HEK293 (cell line): ENCODE results near the gene RNF123.

Experiments used
- CTCF ChIA-PET: fragments of 350-600 bp; formaldehyde crosslinking; extraction: SDS; loops from one replicate; lab custom pipeline; 2021; ENCODE audit warnings: antibody characterized with exemption; lab: Yijun Ruan, JAX
- POLR2A ChIA-PET: fragments of 300-600 bp; formaldehyde crosslinking; extraction: SDS; loops from one replicate; lab custom pipeline; 2020; ENCODE audit warnings: antibody characterized with exemption, inconsistent platforms; lab: Yijun Ruan, JAX
- H3K27ac ChIP-seq: fragments of 200-500 bp; sonication (Bioruptor generic); 2 replicates; pipeline ENCODE4 v1.5.1; 2014; ENCODE audit warnings: low read depth, low read length, control low read depth, inconsistent platforms; ENCODE audit errors: extremely low read depth
- H3K36me3 ChIP-seq, 2 experiments: fragments of 200-500 bp in 1 of 2; sonication (Bioruptor generic) in 1 of 2; 1 replicate in 1 of 2; 2 replicates in 1 of 2; pipeline ENCODE4 v1.5.1; 2014 to 2017; ENCODE audit warnings: inconsistent platforms in 2 of 2, low read length in 2 of 2; ENCODE audit not compliant: control insufficient read depth in 2 of 2, insufficient read depth in 1 of 2
- H3K4me1 ChIP-seq: fragments of 200-500 bp; sonication (Bioruptor generic); 2 replicates; pipeline ENCODE4 v1.5.1; 2014; ENCODE audit warnings: mild to moderate bottlenecking, low read length, inconsistent platforms; ENCODE audit not compliant: control insufficient read depth, insufficient read depth
- H3K4me3 ChIP-seq: 2 replicates; pipeline ENCODE4 v1.5.1; 2011; ENCODE audit warnings: low read depth, mild to moderate bottlenecking, control low read depth, low read length, moderate library complexity
- H3K9me3 ChIP-seq: fragments of 200-500 bp; sonication (Bioruptor generic); 2 replicates; pipeline ENCODE4 v1.5.1; 2014; ENCODE audit warnings: low read depth, low read length, inconsistent platforms; ENCODE audit not compliant: control insufficient read depth, insufficient read depth
- MYNN ChIP-seq: fragments of 450-650 bp; formaldehyde crosslinking; IDR thresholded peaks from 2 replicates; pipeline ENCODE4 v1.5.1; 2016; ENCODE audit warnings: missing biosample characterization, missing genetic modification characterization, borderline replicate concordance
- MZF1 ChIP-seq: fragments of 450-650 bp; formaldehyde crosslinking; IDR thresholded peaks from 2 replicates; pipeline ENCODE4 v1.5.1; 2017; ENCODE audit warnings: missing biosample characterization, missing genetic modification characterization, borderline replicate concordance
- PBX3 ChIP-seq: sonication (generic); formaldehyde crosslinking; IDR thresholded peaks from 2 replicates; pipeline ENCODE4 v1.8.1; 2022; ENCODE audit warnings: mild to moderate bottlenecking, moderate library complexity, missing genetic modification reagents
- ZBTB44 ChIP-seq: fragments of 450-650 bp; IDR thresholded peaks from 2 replicates; pipeline ENCODE4 v1.5.1; 2018; ENCODE audit warnings: missing biosample characterization, mild to moderate bottlenecking, missing genetic modification characterization
- ZBTB49 ChIP-seq: fragments of 450-650 bp; formaldehyde crosslinking; IDR thresholded peaks from 2 replicates; pipeline ENCODE4 v1.5.1; 2016; ENCODE audit warnings: missing biosample characterization, missing genetic modification characterization, low read depth
- ZFHX2 ChIP-seq: fragments of 450-650 bp; formaldehyde crosslinking; conservative IDR thresholded peaks from 2 replicates; pipeline ENCODE4 v1.5.1; 2016; ENCODE audit warnings: missing biosample characterization, missing genetic modification characterization
- ZNF19 ChIP-seq: fragments of 450-650 bp; formaldehyde crosslinking; IDR thresholded peaks from 2 replicates; pipeline ENCODE4; 2016; ENCODE audit warnings: missing biosample characterization, missing genetic modification characterization, low read depth
- ZNF2 ChIP-seq: fragments of 450-650 bp; formaldehyde crosslinking; IDR thresholded peaks from 2 replicates; pipeline ENCODE4 v1.5.1; 2016; ENCODE audit warnings: missing biosample characterization, missing genetic modification characterization
- ZNF23 ChIP-seq: fragments of 450-650 bp; formaldehyde crosslinking; IDR thresholded peaks from 2 replicates; pipeline ENCODE4 v1.5.1; 2016; ENCODE audit warnings: missing biosample characterization, missing genetic modification characterization, borderline replicate concordance
- ZNF248 ChIP-seq: fragments of 450-650 bp; formaldehyde crosslinking; IDR thresholded peaks from 2 replicates; pipeline ENCODE4 v1.5.1; 2017; ENCODE audit warnings: missing biosample characterization, missing genetic modification characterization
- ZNF366 ChIP-seq: fragments of 450-650 bp; formaldehyde crosslinking; conservative IDR thresholded peaks from 2 replicates; pipeline ENCODE4 v1.5.1; 2016; ENCODE audit warnings: missing biosample characterization, missing genetic modification characterization
- ZNF394 ChIP-seq: fragments of 450-650 bp; formaldehyde crosslinking; IDR thresholded peaks from 2 replicates; pipeline ENCODE4 v1.5.1; 2016; ENCODE audit warnings: missing biosample characterization, missing genetic modification characterization, mild to moderate bottlenecking, moderate library complexity, borderline replicate concordance
- ZNF426 ChIP-seq: fragments of 450-650 bp; formaldehyde crosslinking; IDR thresholded peaks from 2 replicates; pipeline ENCODE4 v1.5.1; 2017; ENCODE audit warnings: missing biosample characterization, missing genetic modification characterization, mild to moderate bottlenecking, inconsistent platforms, moderate library complexity
- ZNF488 ChIP-seq: fragments of 450-650 bp; formaldehyde crosslinking; IDR thresholded peaks from 2 replicates; pipeline ENCODE4 v1.5.1; 2016; ENCODE audit warnings: missing biosample characterization, missing genetic modification characterization
- ZNF510 ChIP-seq: fragments of 450-650 bp; formaldehyde crosslinking; IDR thresholded peaks from 2 replicates; pipeline ENCODE4 v1.5.1; 2018; ENCODE audit warnings: mild to moderate bottlenecking, missing genetic modification characterization, missing biosample characterization; ENCODE audit not compliant: insufficient replicate concordance
- ZNF521 ChIP-seq: fragments of 450-650 bp; formaldehyde crosslinking; IDR thresholded peaks from 2 replicates; pipeline ENCODE4 v1.5.1; 2017; ENCODE audit warnings: missing biosample characterization, mild to moderate bottlenecking, missing genetic modification characterization
- ZNF621 ChIP-seq: fragments of 450-650 bp; formaldehyde crosslinking; IDR thresholded peaks from 2 replicates; pipeline ENCODE4 v1.5.1; 2017; ENCODE audit warnings: missing biosample characterization, missing genetic modification characterization
- ZNF639 ChIP-seq: fragments of 450-650 bp; formaldehyde crosslinking; IDR thresholded peaks from 2 replicates; pipeline ENCODE4 v1.5.1; 2016; ENCODE audit warnings: missing biosample characterization, missing genetic modification characterization
- ZNF664 ChIP-seq: fragments of 450-650 bp; formaldehyde crosslinking; IDR thresholded peaks from 2 replicates; pipeline ENCODE4 v1.5.1; 2016; ENCODE audit warnings: missing biosample characterization, missing genetic modification characterization
- ZNF670 ChIP-seq: fragments of 450-650 bp; formaldehyde crosslinking; IDR thresholded peaks from 2 replicates; pipeline ENCODE4 v1.5.1; 2016; ENCODE audit warnings: missing biosample characterization, missing genetic modification characterization, low read depth
- ZNF701 ChIP-seq: fragments of 450-650 bp; formaldehyde crosslinking; IDR thresholded peaks from 2 replicates; pipeline ENCODE4 v1.5.1; 2016; ENCODE audit warnings: missing biosample characterization, missing genetic modification characterization
- ZNF704 ChIP-seq: fragments of 450-650 bp; formaldehyde crosslinking; IDR thresholded peaks from 2 replicates; pipeline ENCODE4 v1.5.1; 2016; ENCODE audit warnings: missing biosample characterization, missing genetic modification characterization
- ZNF747 ChIP-seq: fragments of 450-650 bp; formaldehyde crosslinking; IDR thresholded peaks from 2 replicates; pipeline ENCODE4 v1.5.1; 2016; ENCODE audit warnings: missing biosample characterization, missing genetic modification characterization
- ZNF830 ChIP-seq: fragments of 450-650 bp; IDR thresholded peaks from 2 replicates; pipeline ENCODE4 v1.5.0; 2018; ENCODE audit warnings: missing biosample characterization, missing genetic modification characterization, low read depth, mild to moderate bottlenecking, moderate library complexity
- ZSCAN23 ChIP-seq: fragments of 450-650 bp; formaldehyde crosslinking; IDR thresholded peaks from 2 replicates; pipeline ENCODE4 v1.5.1; 2016; ENCODE audit warnings: missing biosample characterization, missing genetic modification characterization
- ZXDB ChIP-seq: fragments of 450-650 bp; formaldehyde crosslinking; IDR thresholded peaks from 2 replicates; pipeline ENCODE4 v1.5.1; 2016; ENCODE audit warnings: missing biosample characterization, missing genetic modification characterization

RNF123 gene

GRCh38 chr3:49703956-49704355 lies 14.6 kb downstream of the RNF123 start (continued):
- TF ChIP-seq ZBTB49 (tag by site-specific recombination) (no peak), ZNF521 (tag by site-specific recombination) (no peak), MYNN (tag by site-specific recombination) (no peak)

GRCh38 chr3:49704629-49705028 lies 15.3 kb downstream of the RNF123 start:
- TF ChIP-seq ZFHX2 (tag by site-specific recombination) (no peak), ZNF488 (tag by site-specific recombination) (no peak), MZF1 (no peak), ZXDB (tag by site-specific recombination) (no peak), ZNF19 (tag by site-specific recombination) (no peak), ZNF670 (tag by site-specific recombination) (no peak), ZNF830 (no peak), ZNF639 (no peak), ZNF621 (tag by site-specific recombination) (no peak), ZNF2 (tag by site-specific recombination) (no peak), ZNF394 (no peak)
- peaks cover 0 to 81% of the 10 kb centered on the region in 2 experiments; a peak in 2 of 3 replicates for H3K36me3 ChIP-seq
- no peaks in the 10 kb centered on the region for H3K9me3 ChIP-seq
- no peaks in the 10 kb centered on the region for H3K4me1 ChIP-seq
- H3K27ac ChIP-seq: no peak overlapping the region
- CTCF ChIA-PET: interaction anchor here (0.6 to 4.7 kb wide), 2 partner anchors 97 to 135 kb away, joined by 4 to 36 read pairs; no protein-coding TSS in a partner anchor
- H3K4me3 ChIP-seq: no peak overlapping the region
- POLR2A ChIA-PET: no interaction called here

GRCh38 chr3:49705390-49705960 lies 16.1 kb downstream of the RNF123 start:
- Histone ChIP-seq H3K27ac (no peak overlapping the region), H3K36me3 (peaks cover 0 to 72% of the 10 kb centered on the region in 2 experiments; a peak in 2 of 3 replicates), H3K9me3 (no peaks in the 10 kb centered on the region), H3K4me3 (no peak overlapping the region), H3K4me1 (no peaks in the 10 kb centered on the region)
- CTCF ChIA-PET: interaction anchor here (0.6 kb wide), 1 partner anchor 97 kb away, joined by 3 read pairs; no protein-coding TSS in a partner anchor
- POLR2A ChIA-PET: no interaction called here
- TF ChIP-seq ZBTB44 (tag by site-specific recombination) (no peak), PBX3 (CRISPR knock-in tag) (no peak), ZNF701 (tag by site-specific recombination) (no peak), ZNF366 (tag by site-specific recombination) (no peak), ZSCAN23 (tag by site-specific recombination) (no peak), ZNF510 (tag by site-specific recombination) (no peak), ZNF704 (tag by site-specific recombination) (no peak), ZNF23 (tag by site-specific recombination) (no peak), ZNF747 (tag by site-specific recombination) (no peak), ZNF248 (tag by site-specific recombination) (no peak), ZNF426 (tag by site-specific recombination) (no peak), ZNF664 (tag by site-specific recombination) (no peak)
